Stimulated activated CD8-positive, alpha-beta memory T cell treated with anti-CD3 and anti-CD28 coated beads, Interleukin-7, amount 100 ng/mL, for 48 hours (primary cell): Measurements from ENCODE around the gene PDHB.

Source experiments
- DNase-seq, 2 donors: peaks; one replicate each; pipeline ENCODE4 v3.0.0-alpha.2; 2020; ENCODE audit warnings: low read depth in 1 of 2; ENCODE audit errors: extremely low read depth in 1 of 2

The PDHB gene

DNA sequence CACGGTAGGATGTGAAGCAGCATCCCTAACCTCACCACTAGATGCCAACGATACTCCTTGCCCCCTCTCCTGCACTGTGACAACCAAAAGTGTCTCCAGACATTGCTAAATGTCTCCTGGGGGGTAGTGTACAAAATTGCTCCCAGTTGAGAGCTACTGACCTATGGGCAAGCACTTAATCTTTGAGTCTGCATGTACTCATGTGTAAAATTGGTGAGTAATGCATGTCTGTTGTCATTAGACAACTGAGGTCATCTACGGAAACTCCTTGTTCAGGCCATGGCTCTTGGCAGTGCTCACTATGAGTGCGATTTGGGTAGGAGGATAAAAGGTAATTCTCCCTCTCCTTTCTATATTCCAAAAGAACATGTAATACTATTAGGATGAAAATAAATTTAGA lies 29.2 kb downstream of the PDHB start:
- no peak for DNase-seq

DNA sequence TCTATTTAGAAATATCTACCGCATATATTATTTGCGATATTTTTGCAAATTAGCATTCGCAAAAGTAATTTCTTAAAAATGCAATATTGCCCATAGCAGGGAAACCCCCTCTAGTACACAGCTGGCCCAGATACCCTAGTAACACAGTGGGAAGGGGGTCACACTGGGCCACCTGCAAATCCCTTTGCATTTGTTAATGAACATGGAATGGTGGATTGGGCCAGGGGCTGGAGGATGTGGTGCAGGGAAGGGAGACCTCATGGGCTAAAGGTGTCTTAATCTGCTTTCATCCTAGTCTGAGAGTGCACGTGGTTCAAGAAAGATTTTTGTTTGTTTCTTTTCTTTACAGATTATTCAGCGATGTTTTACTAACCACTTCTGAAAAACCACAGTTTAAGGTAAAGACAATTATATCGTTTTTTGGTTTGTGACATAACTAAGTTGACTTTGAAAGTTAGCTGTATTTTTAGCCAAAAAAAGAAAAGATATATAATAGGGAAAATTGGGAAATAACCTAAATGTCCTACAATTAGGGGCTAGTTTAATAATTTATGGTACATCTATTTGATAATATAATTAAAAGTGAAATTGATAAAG lies 30.0 kb downstream of the PDHB start:
- DNase-seq = no peak

DNA sequence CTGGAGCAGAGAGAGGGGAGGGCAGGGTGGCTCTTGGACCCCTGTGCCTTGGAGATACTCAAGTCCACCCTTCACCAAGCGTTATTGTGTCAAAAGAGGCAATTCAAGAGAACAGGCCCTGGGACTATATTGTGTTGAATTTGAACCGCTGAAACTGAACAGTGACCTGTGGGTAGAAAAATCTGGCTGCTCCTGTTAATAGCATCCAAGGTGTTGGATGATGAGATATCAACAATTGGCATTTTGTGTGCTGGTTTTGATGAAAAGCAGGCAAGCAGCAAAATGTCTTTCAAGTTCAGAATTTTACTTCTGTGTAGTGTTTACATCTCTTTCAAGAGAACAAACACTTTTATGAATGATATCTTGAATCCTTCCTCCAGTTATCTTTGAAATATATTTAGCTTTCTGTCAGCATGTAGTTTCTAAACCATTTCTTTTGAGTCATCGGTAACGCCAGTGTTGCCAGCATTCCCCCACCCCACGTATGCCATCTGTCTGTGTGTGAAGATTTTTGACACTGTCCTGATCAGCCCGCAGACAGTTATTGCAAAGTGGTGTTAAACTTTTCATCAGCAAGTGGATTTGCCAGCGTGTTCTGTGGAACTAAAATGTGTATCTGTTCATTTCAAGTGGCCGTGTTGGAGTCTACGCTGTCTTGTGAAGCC lies 34.8 kb downstream of the PDHB start:
- no peak for DNase-seq

DNA sequence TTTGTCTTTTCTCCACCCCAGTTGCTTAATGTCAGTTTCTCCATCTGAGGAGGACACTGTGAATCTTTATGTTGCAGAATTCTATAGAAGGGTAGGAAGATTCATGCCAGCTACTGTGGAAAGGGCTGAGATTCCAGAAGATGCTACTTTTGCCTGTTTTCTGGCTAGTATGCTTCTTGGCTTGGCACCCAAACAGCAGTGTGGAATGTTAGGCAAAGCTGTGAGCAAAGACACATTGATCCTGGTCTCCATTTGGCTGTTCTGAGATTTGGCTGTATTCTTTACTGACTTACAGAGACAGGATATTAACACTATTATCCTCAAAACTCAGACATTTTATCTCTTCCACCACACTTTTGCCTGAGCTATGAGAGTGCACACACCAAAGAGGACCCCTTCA lies 39.3 kb downstream of the PDHB start:
- DNase-seq = no peak

DNA sequence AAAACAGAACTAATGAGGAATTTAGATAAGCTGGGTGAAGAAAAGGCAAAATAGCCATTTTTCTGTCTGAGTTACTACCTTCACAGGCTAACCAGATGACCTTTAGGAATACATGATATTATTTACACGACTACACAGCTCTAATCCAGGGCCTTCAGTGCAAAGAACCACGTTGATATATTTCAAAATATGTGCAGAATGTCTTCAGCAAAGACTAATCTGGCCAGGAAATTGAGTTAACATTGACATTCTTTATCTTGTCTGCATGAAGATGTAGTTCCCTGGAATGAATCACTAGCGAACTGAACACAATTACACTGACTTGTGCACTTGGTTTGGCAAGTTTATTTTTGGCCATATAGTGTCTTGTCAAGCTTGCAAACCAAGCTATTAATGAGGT lies 41.5 kb downstream of the PDHB start:
- no peak for DNase-seq

DNA sequence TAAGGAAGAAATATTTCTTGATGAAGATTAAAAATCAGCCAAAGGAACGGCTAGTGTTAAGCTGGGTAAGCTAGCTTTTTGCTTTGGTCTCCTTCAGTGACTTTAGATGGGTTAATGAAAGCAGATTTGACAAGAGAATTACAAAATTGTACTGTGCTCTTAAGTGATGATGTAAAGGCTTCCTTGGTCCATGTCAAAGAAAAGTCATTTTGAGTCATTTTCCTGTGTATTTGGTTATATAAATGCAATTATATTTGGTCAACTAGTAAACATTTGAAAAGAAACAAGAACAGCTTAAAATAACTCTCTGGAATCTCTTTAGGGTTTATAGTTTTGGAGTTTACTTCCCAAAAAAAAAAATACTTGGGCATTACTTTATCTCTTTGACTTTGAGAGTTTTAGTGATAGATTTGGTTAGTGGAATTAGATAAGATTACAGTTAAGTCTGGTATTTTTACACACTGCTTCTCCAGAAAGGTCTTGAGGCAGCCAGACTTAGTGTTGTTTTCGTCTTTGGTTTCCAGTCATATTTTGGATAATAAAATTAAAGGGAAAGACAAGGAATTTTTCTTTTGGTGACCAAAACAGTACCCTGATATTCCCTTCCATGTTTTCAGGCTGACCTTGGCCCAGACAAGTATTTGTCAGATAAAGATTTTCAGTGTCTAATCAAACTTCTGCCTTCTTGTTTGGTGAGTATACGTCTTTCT lies 42.3 kb downstream of the PDHB start:
- no peak for DNase-seq

DNA sequence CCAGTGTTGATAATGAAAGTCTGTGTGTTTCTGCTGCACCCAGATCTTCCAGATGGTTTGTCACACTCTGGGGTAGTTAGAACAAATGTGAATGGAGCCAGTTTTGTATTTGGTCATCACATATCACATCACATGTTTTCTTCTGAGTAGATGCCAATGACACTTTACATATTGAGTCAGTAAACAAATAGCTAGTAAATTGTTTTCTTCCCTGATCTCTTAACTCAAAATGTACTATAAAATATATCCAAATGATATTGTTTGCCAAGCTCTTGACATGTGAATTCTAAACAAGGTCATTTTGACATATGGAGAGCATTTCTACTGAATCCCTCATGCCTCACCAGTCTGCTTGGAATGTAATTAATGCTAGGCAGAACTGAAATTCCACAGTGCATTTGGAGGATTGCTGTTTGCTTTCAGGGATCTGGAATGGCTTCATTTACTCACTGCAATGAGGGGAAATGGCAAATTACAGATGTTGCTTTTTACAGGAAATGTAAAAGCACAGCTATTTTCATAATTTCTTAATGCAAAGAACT lies 45.0 kb downstream of the PDHB start:
- DNase-seq = no peak

DNA sequence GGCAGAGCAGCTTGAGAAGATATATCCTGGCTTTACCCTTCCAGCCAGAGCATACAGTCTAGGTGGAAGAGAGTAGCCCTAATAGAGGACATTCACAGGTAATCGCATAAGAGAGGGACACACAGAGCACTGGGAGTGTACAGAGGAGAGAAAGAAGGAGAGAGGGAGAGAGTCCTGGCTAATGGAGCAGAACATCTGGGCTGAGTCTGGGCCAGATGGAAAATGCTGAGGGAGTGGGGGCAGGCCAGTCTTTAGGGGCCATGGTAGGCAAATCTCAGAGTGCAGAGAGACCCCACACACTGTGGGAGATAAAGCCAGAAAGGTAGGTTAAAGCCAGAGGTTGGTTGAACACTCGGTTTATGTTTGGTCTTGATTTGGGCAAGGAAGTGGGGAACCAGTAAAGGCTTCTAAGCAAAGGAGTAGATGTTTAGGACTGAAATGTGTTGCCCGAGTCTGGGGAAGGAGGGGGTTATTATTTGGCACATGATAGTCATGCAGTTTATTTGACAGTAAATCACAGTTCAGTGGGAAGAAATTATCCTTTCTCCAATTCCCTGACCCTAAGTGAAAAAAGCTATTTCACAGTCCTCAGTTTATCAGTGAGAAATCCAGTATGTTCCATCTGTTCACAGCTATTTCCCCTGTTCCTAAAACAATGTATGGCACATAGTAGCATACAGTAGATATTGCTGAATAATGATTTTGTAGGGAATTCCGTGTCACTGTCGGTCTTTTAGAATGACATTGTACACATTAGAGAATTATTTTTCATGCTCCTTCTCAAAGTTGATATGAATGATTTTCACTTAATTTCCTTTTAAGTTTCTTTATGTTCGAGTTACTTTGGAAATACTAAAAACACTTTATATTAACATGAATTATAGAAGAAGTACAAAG lies 45.7 kb downstream of the PDHB start:
- DNase-seq = no peak

DNA sequence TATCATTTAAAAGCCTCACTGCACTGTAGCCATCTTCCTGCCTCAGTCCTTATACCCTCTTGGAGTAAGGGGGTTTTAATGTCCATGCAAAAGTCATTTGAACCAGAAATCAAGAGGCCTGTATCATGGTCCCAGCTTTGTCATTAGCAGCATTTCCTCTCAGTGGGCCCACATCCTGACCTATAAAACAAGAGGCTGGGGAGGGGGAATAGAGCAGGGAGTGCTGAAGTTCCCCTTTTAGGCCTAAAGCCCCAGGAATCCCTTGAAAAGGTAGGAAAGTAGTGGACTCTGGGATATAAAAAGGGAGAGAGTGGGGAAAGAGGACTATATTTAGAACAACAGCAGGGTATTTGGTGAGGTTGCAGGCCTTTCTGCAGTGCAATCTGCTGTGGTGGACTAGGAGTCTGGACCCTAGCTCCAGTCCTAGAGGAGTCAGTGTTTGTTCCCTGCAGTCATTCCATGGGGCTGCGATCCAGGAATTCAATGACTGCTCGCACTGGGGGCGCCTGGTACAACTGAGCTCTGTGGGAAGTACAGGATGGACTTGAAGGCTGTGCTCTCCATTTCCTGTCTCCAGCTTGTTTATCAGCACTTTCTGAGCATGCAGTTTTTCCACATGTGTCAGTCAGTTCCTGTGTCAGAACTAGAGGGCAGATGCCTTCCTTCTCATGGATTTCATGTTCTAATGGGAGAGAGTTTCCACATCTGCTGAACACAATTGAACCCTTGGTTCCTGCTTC lies 46.8 kb downstream of the PDHB start:
- DNase-seq = no peak

DNA sequence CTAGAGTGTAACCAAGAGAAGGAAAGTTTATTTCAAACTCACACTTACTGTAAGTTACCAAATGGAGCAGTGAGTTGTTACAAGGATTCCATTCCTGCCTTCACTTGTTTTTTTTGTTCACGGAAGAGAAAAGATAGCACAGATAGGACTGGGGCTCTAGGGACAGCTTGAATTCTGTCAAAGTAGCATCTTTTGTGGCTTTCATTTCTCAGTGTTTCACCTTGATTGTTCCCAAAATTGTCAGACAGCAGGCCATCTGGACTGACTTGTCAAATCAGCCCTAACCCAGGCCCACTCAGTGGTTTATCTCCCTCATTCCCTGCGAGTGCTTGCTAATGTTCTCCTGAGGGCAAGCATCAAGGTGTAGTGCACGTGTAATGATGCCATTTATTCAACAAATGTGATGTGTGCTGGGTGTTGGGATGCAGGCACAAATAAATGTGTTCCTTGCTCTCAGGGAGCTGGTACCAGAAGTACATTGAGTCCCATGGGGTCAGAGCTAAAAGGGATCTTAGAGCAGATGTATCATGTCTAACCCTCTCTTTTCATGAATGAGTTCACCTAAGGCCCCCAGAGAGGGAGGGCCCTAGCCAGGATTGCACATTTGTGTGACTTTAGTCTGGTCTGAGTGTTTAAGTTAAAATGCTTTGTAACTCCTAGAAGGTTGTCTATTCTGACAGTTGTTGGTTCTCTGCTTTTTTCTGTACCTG lies 49.1 kb downstream of the PDHB start:
- DNase-seq = no peak

DNA sequence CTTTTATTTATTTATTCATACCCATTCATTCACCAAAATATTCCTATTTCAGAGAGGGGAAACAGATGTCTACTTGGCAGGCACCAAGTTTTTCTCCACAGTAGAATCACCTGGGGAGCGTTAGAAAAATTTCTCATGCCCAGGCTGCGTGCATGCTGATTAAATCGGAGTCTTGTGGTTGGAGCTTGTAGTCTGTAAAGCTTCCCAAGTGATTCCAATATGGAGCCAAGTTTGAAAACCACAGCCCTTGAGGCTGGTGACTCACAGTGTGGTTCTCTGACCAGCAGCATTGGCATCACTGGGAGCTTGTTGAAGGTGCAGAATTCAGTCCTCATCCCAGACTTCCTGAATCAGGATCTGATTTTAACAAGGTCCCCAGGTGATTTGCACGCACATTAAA lies 49.7 kb downstream of the PDHB start:
- no peak for DNase-seq

DNA sequence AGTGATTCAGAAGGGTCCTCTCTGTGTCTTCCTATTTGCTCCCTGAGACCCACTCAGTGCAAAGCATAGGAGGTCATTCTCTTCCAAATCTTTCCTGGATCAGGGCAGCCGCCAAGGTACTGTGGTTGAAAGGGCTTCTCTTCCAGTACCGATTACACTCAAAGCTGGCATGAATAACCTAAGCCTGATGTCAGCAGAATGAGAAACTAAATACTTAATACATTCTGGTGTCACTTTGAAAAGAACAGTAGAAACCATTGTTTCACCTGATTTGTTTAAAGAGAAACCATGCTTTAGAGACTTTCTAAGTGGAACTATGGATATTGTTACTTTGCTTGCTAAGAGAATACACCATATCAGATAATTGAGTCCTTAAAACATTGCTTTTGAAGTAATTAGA lies 50.2 kb downstream of the PDHB start:
- DNase-seq = no peak

DNA sequence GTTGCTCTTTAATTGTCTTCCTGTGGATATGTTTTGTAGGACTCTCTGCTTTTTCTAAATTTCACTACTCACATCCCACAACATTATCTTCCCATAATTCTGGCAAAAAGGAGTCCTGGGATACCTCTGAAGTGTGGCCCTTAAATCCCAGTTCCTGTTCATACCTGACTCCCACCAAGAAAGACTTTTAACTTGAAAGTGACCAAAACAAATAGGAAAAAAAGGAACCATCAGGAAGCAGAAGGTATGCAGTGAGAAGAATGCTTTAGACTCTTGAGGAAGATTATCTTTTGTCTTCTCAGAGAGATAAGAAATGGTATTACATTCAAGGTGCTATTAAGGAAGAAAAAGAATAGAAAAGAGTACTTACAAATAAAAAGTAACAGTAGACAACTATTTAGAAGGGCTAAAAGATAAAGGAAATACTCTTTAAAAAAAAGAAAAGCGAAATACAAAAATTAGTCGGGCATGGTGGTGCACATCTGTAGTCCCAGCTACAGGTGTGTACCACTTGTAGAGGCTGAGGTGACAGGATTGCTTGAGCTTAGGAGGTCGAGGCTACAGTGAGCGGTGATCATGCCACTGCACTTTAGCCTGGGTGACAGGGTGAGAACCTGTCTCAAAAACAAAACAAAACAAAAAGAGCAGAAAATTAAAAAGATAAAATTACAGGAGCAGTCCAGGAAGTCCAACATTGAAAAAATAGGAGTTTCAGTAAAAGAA lies 54.1 kb downstream of the PDHB start:
- DNase-seq = no peak

DNA sequence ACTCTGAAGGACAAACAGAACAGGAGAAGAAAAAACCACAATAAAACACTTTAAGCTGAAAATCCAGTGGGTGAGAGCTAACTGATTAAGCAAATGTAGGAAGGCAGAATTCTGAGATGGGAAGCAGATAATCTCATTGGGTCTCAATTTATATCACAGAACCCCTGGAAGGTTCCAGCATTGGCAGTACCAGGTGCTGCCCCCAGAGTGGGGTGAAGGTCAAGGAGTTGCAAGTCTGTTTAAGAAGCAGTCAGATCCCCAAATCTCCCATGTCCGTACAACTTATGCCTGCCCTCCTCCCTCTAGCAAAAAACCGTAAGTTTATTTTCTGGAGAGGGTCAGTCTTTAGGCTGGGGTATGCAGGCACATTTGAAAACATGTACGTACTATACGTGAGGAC lies 55.9 kb downstream of the PDHB start:
- DNase-seq = no peak
